Subcutaneous adipose tissue (tissue), 4 donors: Measurements from ENCODE around the gene NKAIN1. TPM values are rescaled to one million over a fixed set of nuclear protein-coding genes. Genes with fewer than 3 reads are reported as not detected.

Experiments
- total RNA-seq, 4 donors: library from RNA; depleted of rRNA; stranded (reverse); fragments of >200 nt; gene quantifications; one replicate each; pipeline ENCODE4 v1.1.0, GENCODE V29; 2016
- TF ChIP-seq, protein P1 (sequence below): fragments of 450-650 bp; IDR thresholded peaks from one replicate; pipeline ENCODE4 v1.5.1; 2016; ENCODE audit warnings: low read depth, mild to moderate bottlenecking, control low read depth, antibody characterized with exemption, moderate library complexity

NKAIN1 gene
- total RNA-seq, 4 donors from 2014 or later = not detected

DNA sequence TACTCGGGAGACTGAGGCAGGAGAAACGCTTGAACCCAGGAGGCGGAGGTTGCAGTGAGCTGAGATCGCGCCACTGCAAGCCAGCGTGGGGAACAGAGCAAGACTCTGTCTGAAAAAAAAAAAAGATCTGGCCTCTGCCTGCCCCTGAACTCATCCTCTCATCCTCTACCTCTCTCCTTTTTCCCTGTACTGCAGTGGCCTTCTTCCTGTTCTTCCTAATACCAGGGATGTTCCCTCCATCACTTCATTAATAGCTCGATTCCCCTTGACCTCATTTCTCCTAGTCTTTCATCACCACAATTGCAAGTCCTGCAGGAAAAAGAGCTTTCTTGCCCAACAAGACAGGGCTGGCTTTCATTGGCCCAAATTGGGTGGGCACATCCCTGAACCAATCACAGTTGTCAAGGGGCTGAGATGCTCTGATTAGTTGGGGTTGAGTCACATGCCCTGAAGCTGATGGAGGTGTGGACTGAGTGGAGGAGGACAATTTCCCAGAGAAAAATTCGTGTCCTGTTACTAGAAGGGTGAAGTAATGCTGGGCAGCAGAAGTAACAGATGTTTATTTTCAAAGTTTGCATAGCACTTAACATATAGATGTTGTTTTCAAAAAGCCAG is 87.4 kb downstream of the NKAIN1 start:
- TF ChIP-seq, protein P1, sequence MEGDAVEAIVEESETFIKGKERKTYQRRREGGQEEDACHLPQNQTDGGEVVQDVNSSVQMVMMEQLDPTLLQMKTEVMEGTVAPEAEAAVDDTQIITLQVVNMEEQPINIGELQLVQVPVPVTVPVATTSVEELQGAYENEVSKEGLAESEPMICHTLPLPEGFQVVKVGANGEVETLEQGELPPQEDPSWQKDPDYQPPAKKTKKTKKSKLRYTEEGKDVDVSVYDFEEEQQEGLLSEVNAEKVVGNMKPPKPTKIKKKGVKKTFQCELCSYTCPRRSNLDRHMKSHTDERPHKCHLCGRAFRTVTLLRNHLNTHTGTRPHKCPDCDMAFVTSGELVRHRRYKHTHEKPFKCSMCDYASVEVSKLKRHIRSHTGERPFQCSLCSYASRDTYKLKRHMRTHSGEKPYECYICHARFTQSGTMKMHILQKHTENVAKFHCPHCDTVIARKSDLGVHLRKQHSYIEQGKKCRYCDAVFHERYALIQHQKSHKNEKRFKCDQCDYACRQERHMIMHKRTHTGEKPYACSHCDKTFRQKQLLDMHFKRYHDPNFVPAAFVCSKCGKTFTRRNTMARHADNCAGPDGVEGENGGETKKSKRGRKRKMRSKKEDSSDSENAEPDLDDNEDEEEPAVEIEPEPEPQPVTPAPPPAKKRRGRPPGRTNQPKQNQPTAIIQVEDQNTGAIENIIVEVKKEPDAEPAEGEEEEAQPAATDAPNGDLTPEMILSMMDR = no peak

DNA sequence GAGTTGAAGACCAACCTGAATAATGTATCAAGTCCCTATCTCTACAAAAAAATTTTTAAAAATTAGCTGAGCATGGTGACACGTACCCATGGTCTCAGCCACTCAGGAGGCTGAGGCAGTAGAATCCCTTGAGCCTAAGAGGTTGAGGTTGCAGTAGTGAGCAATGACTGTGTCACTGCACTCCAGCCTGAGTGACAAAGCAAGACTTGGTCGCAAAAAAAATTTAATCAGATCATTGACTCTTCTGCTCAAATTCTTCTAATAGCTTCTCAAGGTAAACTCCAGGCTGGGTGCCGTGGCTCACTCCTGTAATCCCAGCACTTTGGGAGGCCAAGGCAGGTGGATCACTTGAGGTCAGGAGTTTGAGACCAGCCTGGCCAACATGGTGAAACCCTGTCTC is 88.3 kb downstream of the NKAIN1 start:
- TF ChIP-seq, protein P1 = no peak

DNA sequence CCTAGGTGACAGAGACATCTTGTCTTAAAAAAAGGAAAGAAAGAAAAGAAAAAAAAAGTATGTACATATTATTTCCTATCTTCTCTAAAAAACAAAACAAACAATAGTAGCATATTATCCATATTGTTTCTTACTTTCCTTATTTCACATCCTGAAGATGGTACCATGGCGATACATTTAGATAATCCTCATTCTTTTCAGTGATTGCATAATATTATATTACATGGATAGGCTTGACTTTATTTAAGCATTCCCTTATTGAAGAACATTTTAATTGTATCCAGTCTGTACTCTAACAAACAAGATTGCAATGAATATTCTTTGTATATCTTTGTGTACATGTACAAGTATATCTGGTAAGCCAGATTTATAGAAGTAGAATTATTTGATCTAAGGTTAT is 91.3 kb downstream of the NKAIN1 start:
- TF ChIP-seq, protein P1 = no peak

DNA sequence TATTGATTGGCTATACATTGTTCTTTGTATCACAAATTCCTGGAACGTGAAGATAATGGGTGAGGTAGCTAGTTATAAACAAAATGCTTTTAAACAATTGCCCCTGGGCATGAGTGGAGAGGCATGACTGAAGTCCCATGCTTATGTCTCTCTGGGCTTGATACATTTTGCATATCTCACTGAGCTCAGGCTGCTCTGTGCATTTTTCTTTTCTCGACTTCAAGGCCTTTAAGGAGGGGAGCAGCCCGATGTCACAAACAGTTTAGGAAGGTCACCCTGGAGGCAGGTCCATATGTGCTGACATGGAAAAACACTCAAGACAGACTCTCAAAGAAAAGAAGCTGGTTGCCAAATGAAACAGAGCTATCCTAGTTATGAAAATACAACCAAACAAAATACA is 94.0 kb downstream of the NKAIN1 start:
- TF ChIP-seq, protein P1 = no peak

DNA sequence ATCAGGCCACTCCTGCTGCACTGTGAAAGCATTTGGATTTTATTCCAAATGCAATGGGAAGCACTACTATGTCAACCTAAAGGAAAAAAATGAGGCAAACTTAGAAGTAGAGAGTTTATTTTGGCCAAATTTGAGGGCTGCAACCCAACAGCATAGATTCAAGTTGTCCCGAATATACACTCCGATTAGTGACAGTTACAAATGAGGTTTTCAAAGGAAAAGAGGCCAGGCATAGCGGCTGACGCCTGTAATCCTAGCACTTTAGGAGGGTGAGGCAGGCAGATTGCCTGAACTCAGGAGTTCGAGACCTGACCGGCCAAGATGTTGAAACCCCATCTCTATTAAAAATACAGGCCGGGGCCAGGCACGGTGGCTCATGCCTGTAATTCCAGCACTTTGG is 95.2 kb downstream of the NKAIN1 start:
- TF ChIP-seq, protein P1 = no peak

DNA sequence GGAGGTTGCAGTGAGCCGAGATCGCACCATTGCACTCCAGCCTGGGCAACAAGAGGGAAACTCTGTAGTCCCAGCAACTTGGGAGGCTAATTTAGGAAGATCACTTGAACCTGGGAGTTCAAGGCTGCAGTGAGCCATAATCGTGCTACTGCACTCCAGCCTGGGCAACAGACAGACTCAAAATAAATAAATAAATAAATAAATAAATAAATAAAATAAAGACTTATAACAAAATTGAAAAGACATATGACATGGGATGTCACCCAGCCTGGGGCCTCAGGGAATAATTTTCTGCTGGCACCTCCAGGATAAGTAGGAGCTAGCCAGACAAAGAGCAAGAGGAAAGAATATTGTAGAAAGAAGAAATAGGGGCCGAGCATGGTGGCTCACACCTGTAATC is 96.2 kb downstream of the NKAIN1 start:
- TF ChIP-seq, protein P1 = no peak

DNA sequence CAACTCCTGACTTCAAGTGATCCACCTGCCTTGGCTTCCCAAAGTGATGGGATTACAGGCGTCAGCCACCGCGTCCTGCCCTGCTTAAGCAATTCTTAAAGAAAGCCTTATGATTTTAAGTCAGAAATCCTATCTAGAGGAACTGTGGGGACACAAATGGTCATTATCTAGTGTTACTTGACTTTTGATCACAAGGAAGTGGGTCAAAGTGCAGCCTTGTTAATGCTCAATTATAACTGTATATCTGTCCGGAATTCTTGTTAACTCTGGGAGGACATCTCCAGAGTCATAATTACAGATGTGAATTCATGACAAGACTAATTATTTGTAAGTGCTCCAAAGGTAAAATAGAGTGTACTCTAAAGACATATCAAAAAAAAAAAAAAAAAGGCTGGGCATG is 97.3 kb downstream of the NKAIN1 start:
- TF ChIP-seq, protein P1 = no peak
